Measurements from ENCODE around the gene VIL1.

Gene VIL1

DNA sequence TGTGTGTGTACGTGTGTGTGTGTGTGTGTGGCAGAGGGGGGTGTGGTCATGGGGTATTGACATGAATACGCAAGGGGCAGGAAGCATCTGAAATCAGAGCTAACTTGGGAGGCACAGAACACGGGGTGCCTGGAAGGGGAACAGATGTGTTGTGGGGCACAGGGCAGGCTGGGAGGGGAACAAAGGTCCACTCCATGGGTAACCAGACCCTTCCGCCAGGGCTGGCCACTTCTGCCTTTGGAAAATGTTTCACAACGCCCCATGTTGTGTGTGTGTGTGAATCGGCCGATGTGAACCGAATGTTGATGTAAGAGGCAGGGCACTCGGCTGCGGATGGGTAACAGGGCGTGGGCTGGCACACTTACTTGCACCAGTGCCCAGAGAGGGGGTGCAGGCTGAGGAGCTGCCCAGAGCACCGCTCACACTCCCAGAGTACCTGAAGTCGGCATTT is 37.0 kb upstream of the VIL1 start, which contains the start of gene SLC11A1:
SLC11A1 (plus strand) TSS at position 358 of the 451 bp plus-strand sequence. CDS start 96 bp downstream, outside the sequence.
- H3K9ac ChIP-seq (ENCODE audit: insufficient read length, low read depth), result no peak within 1 kb of the TSS
- no peak for DNase-seq (ENCODE audit: low read depth, low spot score)
- peaks cover 10% of the 10 kb centered on the region for H3K27me3 ChIP-seq (ENCODE audit: insufficient read depth, insufficient read length)
- H3K36me3 ChIP-seq (ENCODE audit: insufficient read depth, insufficient read length, low read length), result no peaks in the 10 kb centered on the region
- peaks cover 18% of the 10 kb centered on the region for H3K4me1 ChIP-seq (ENCODE audit: insufficient read depth, insufficient read length)
- no peak within 1 kb of the TSS for H3K4me3 ChIP-seq (ENCODE audit: insufficient read length, low read depth)
- TF ChIP-seq SUZ12 (IDR thresholded peaks at IDR 0.05; ENCODE audit: extremely low read depth, insufficient read depth, insufficient read length) (no peak), ZNF274 (IDR thresholded peaks at IDR 0.05; ENCODE audit: low read depth, low read length) (no peak), YY1 (IDR thresholded peaks at IDR 0.05; ENCODE audit: insufficient read depth, insufficient read length) (no peak)
- H3K9me3 ChIP-seq (ENCODE audit: insufficient read depth, low read length), result no peaks in the 10 kb centered on the region

GRCh38 chr2:218382785-218383184 is 36.1 kb upstream of the VIL1 start:
- H3K4me1 ChIP-seq (ENCODE audit: insufficient read depth, insufficient read length), result peaks cover 20% of the 10 kb centered on the region
- H3K9me3 ChIP-seq (ENCODE audit: insufficient read depth, low read length), result no peaks in the 10 kb centered on the region
- no peak for TF ChIP-seq ZNF274 (IDR thresholded peaks at IDR 0.05; ENCODE audit: low read depth, low read length)
- no peak for TF ChIP-seq YY1 (IDR thresholded peaks at IDR 0.05; ENCODE audit: insufficient read depth, insufficient read length)
- no peak for TF ChIP-seq SUZ12 (IDR thresholded peaks at IDR 0.05; ENCODE audit: extremely low read depth, insufficient read depth, insufficient read length)
- no peak for DNase-seq (ENCODE audit: low read depth, low spot score)
- no peak overlapping the region for H3K4me3 ChIP-seq (ENCODE audit: insufficient read length, low read depth)
- H3K27me3 ChIP-seq (ENCODE audit: insufficient read depth, insufficient read length), result peaks cover 13% of the 10 kb centered on the region
- no peaks in the 10 kb centered on the region for H3K36me3 ChIP-seq (ENCODE audit: insufficient read depth, insufficient read length, low read length)
- H3K9ac ChIP-seq (ENCODE audit: insufficient read length, low read depth), result no peak overlapping the region

DNA sequence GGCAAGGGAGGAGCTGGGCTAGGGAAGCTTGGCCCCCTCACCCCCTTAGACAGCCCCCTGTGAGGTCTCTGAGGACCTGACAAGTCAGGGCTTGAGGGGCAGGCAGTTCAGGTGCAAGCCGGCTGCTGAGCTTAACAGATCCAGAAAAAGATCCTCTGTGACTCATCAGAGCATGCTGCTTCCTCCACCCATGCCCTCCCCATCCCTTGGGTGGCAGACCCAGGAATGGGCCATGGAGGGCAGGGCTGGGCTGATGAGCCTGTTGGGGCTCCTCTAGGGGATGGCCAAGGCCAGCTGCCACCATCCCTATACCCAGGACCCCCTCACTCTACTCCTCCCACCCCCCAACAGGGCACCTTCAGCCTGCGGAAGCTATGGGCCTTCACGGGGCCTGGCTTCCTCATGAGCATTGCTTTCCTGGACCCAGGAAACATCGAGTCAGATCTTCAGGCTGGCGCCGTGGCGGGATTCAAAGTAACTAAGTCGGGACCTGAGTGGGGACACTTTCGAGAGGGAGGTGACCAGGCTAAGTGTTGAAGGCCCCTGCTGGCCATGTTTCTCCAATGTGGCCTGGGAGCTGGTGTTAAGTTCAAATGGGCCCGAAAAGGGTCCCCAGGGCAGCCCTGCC is 34.9 kb upstream of the VIL1 start:
- TF ChIP-seq ZNF274 (IDR thresholded peaks at IDR 0.05; ENCODE audit: low read depth, low read length) (no peak), YY1 (IDR thresholded peaks at IDR 0.05; ENCODE audit: insufficient read depth, insufficient read length) (no peak)
- Histone ChIP-seq H3K4me3 (ENCODE audit: insufficient read length, low read depth) (no peak overlapping the region), H3K9me3 (ENCODE audit: insufficient read depth, low read length) (no peaks in the 10 kb centered on the region), H3K27me3 (ENCODE audit: insufficient read depth, insufficient read length) (peaks cover 13% of the 10 kb centered on the region), H3K4me1 (ENCODE audit: insufficient read depth, insufficient read length) (peaks cover 20% of the 10 kb centered on the region), H3K9ac (ENCODE audit: insufficient read length, low read depth) (no peak overlapping the region), H3K36me3 (ENCODE audit: insufficient read depth, insufficient read length, low read length) (no peaks in the 10 kb centered on the region)
- no peak for DNase-seq (ENCODE audit: low read depth, low spot score)

DNA sequence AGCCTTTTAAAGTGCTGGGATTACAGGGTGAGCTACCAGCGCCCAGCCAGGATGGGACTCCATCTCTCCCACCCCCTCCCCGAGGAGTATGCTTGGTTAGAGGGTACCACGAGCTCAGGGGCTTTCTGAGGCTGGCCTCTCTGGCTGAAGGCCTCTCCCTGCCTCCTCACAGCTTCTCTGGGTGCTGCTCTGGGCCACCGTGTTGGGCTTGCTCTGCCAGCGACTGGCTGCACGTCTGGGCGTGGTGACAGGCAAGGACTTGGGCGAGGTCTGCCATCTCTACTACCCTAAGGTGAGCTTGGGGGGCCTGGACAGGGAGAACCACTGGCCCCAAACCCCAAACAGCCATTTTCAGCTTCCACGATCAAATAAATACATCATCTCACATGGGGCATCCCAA is 33.9 kb upstream of the VIL1 start:
- Histone ChIP-seq H3K9me3 (ENCODE audit: insufficient read depth, low read length) (no peaks in the 10 kb centered on the region), H3K36me3 (ENCODE audit: insufficient read depth, insufficient read length, low read length) (no peaks in the 10 kb centered on the region), H3K4me1 (ENCODE audit: insufficient read depth, insufficient read length) (peaks cover 20% of the 10 kb centered on the region), H3K4me3 (ENCODE audit: insufficient read length, low read depth) (no peak overlapping the region), H3K27me3 (ENCODE audit: insufficient read depth, insufficient read length) (peaks cover 13% of the 10 kb centered on the region), H3K9ac (ENCODE audit: insufficient read length, low read depth) (no peak overlapping the region)
- DNase-seq (ENCODE audit: low read depth, low spot score), result no peak
- TF ChIP-seq SUZ12 (IDR thresholded peaks at IDR 0.05; ENCODE audit: extremely low read depth, insufficient read depth, insufficient read length) (no peak), YY1 (IDR thresholded peaks at IDR 0.05; ENCODE audit: insufficient read depth, insufficient read length) (no peak), ZNF274 (IDR thresholded peaks at IDR 0.05; ENCODE audit: low read depth, low read length) (no peak)

DNA sequence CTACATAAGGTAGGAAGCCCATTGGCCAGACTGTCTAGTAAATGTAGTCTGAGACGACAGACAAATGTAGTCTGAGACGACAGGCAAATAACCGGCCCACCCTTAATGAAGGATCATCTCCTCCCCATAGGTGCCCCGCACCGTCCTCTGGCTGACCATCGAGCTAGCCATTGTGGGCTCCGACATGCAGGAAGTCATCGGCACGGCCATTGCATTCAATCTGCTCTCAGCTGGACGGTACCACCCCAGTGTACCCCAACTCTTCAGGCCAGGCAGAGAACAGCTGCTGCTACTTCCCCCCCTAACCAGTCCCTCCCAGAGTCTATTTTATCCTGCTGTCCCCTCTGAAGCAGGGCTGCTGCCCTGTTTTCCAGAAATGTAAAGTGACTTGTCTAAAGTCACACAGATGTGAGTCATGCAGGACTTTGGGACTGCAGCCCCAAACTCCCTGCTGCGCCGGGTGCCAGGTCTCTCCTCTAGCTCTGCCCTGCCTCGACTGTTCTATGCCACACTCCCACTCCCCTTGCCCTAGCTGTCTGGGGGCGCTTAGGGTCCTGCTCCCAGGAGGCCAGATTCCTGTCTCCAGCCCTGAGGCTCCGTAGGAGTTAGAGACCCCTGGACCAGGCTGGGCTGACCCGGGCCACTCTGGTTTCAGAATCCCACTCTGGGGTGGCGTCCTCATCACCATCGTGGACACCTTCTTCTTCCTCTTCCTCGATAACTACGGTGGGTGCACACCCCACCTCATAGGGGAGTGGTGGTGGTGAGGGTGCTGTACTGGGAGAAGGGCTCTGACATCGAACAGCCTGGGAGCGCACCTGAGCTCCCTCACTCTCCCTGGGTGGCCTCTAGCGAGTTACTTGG is 32.2 kb upstream of the VIL1 start:
- H3K9ac ChIP-seq (ENCODE audit: insufficient read length, low read depth), result peak overlapping the region; percentile 23
- H3K4me1 ChIP-seq (ENCODE audit: insufficient read depth, insufficient read length), result peaks cover 20% of the 10 kb centered on the region
- H3K36me3 ChIP-seq (ENCODE audit: insufficient read depth, insufficient read length, low read length), result no peaks in the 10 kb centered on the region
- TF ChIP-seq SUZ12 (IDR thresholded peaks at IDR 0.05; ENCODE audit: extremely low read depth, insufficient read depth, insufficient read length) (no peak), YY1 (IDR thresholded peaks at IDR 0.05; ENCODE audit: insufficient read depth, insufficient read length) (no peak), ZNF274 (IDR thresholded peaks at IDR 0.05; ENCODE audit: low read depth, low read length) (no peak)
- DNase-seq (ENCODE audit: low read depth, low spot score), result no peak
- peaks cover 13% of the 10 kb centered on the region for H3K27me3 ChIP-seq (ENCODE audit: insufficient read depth, insufficient read length)
- no peaks in the 10 kb centered on the region for H3K9me3 ChIP-seq (ENCODE audit: insufficient read depth, low read length)
- peak overlapping the region; percentile 45 for H3K4me3 ChIP-seq (ENCODE audit: insufficient read length, low read depth)

- Histone ChIP-seq H3K4me3 (ENCODE audit: insufficient read length, low read depth) (peak overlapping the region; percentile 45), H3K4me1 (ENCODE audit: insufficient read depth, insufficient read length) (peaks cover 14% of the 10 kb centered on the region), H3K27me3 (ENCODE audit: insufficient read depth, insufficient read length) (peaks cover 13% of the 10 kb centered on the region), H3K9me3 (ENCODE audit: insufficient read depth, low read length) (no peaks in the 10 kb centered on the region), H3K9ac (ENCODE audit: insufficient read length, low read depth) (peak overlapping the region; percentile 58), H3K36me3 (ENCODE audit: insufficient read depth, insufficient read length, low read length) (no peaks in the 10 kb centered on the region)
- no peak for TF ChIP-seq SUZ12 (IDR thresholded peaks at IDR 0.05; ENCODE audit: extremely low read depth, insufficient read depth, insufficient read length)
- no peak for TF ChIP-seq ZNF274 (IDR thresholded peaks at IDR 0.05; ENCODE audit: low read depth, low read length)
- TF ChIP-seq YY1 (IDR thresholded peaks at IDR 0.05; ENCODE audit: insufficient read depth, insufficient read length), result no peak
- no peak for DNase-seq (ENCODE audit: low read depth, low spot score)
These were observed 31.3 kb upstream of the VIL1 start for GRCh38 chr2:218387369-218388194.
